ENCODE data around the gene SPTBN4. TPM values are rescaled to one million over a fixed set of nuclear protein-coding genes. Genes with fewer than 3 reads are reported as not detected.
A peak's percentile ranks its signal among the peaks of the same experiment; 100 is the strongest.

SPTBN4 gene
- total RNA-seq, 5 donors from 2014 or later (not counting 1 experiment from before 2014, with no cell fraction given), result 0.37 to 1.2 (median 0.66) TPM

GRCh38 chr19:40585241-40585981 is 118.6 kb downstream of the SPTBN4 start:
- no peaks in the 10 kb centered on the region for H3K4me1 ChIP-seq (ENCODE audit: control insufficient read depth in 1 of 2, extremely low read depth in 1 of 2, insufficient read depth in 2 of 2, low read length in 2 of 2)
- no peaks in the 10 kb centered on the region for H3K9me3 ChIP-seq
- no peak overlapping the region for H3K27ac ChIP-seq (ENCODE audit: low read length)
- Mint-ChIP-seq H3K9me3 (no peaks in the 10 kb centered on the region), H3K36me3 (peaks cover 55% of the 10 kb centered on the region), H3K4me3 (no peak overlapping the region), H3K27me3 (no peaks in the 10 kb centered on the region), H3K27ac (peak overlapping the region in 1 of 2 donors; percentile 46), H3K4me1 (peaks cover 0 to 6% (median 0%) of the 10 kb centered on the region in 3 donors)
- no peak overlapping the region for H3K4me3 ChIP-seq (ENCODE audit: control insufficient read depth in 1 of 2, extremely low read depth in 1 of 2, low read length in 1 of 2)
- ChIA-PET CTCF (interaction anchor here in 1 of 2 donors (0.7 kb wide), 1 partner anchor 122 kb away, joined by 3 read pairs; no protein-coding TSS in a partner anchor), POLR2A (no interaction called here)
- peaks cover 10 to 76% of the 10 kb centered on the region in 2 donors for H3K36me3 ChIP-seq (ENCODE audit: control insufficient read depth in 2 of 2, extremely low read depth in 1 of 2, insufficient read depth in 1 of 2, low read length in 1 of 2)
- H3K27me3 ChIP-seq (replicated peaks in 1 of 2; ENCODE audit: control insufficient read depth in 2 of 2, extremely low read depth in 1 of 2, insufficient read depth in 2 of 2, low read length in 1 of 2), result no peaks in the 10 kb centered on the region
- ATAC-seq (replicated peaks in 1 of 4) (no peak), DNase-seq (no peak)
- 91% methylated on average over 4 of the region's 11 CpGs for WGBS (ENCODE audit: insufficient coverage)

- WGBS (ENCODE audit: insufficient coverage), result 93% methylated on average over 2 of the region's 2 CpGs
- POLR2A ChIA-PET, result no interaction called here
- no peaks in the 10 kb centered on the region for H3K9me3 ChIP-seq
- Mint-ChIP-seq H3K27ac (peak overlapping the region in 1 of 2 donors; percentile 46), H3K4me1 (peaks cover 0 to 4% (median 0%) of the 10 kb centered on the region in 3 donors), H3K36me3 (peaks cover 49% of the 10 kb centered on the region), H3K27me3 (no peaks in the 10 kb centered on the region), H3K4me3 (no peak overlapping the region), H3K9me3 (no peaks in the 10 kb centered on the region)
- ATAC-seq (replicated peaks in 1 of 4) (no peak), DNase-seq (no peak)
- peaks cover 14 to 75% of the 10 kb centered on the region in 2 donors for H3K36me3 ChIP-seq (ENCODE audit: control insufficient read depth in 2 of 2, extremely low read depth in 1 of 2, insufficient read depth in 1 of 2, low read length in 1 of 2)
- CTCF ChIA-PET, result no interaction called here
- H3K27ac ChIP-seq (ENCODE audit: low read length), result no peak overlapping the region
- H3K27me3 ChIP-seq (replicated peaks in 1 of 2; ENCODE audit: control insufficient read depth in 2 of 2, extremely low read depth in 1 of 2, insufficient read depth in 2 of 2, low read length in 1 of 2), result no peaks in the 10 kb centered on the region
- no peak overlapping the region for H3K4me3 ChIP-seq (ENCODE audit: control insufficient read depth in 1 of 2, extremely low read depth in 1 of 2, low read length in 1 of 2)
- no peaks in the 10 kb centered on the region for H3K4me1 ChIP-seq (ENCODE audit: control insufficient read depth in 1 of 2, extremely low read depth in 1 of 2, insufficient read depth in 2 of 2, low read length in 2 of 2)
These were observed 119.2 kb downstream of the SPTBN4 start for GRCh38 chr19:40585982-40586422.

- Mint-ChIP-seq H3K4me1 (peaks cover 0 to 3% (median 0%) of the 10 kb centered on the region in 3 donors), H3K36me3 (peaks cover 44% of the 10 kb centered on the region), H3K9me3 (no peaks in the 10 kb centered on the region), H3K27me3 (no peaks in the 10 kb centered on the region), H3K27ac (no peak overlapping the region), H3K4me3 (no peak overlapping the region)
- H3K27ac ChIP-seq (ENCODE audit: low read length), result no peak overlapping the region
- peaks cover 14 to 70% of the 10 kb centered on the region in 2 donors for H3K36me3 ChIP-seq (ENCODE audit: control insufficient read depth in 2 of 2, extremely low read depth in 1 of 2, insufficient read depth in 1 of 2, low read length in 1 of 2)
- ChIA-PET POLR2A (no interaction called here), CTCF (no interaction called here)
- 97% methylated on average over 14 of the region's 14 CpGs for WGBS (ENCODE audit: insufficient coverage)
- ATAC-seq (replicated peaks in 1 of 4), result no peak
- no peaks in the 10 kb centered on the region for H3K9me3 ChIP-seq
- no peak for DNase-seq
- no peaks in the 10 kb centered on the region for H3K4me1 ChIP-seq (ENCODE audit: control insufficient read depth in 1 of 2, extremely low read depth in 1 of 2, insufficient read depth in 2 of 2, low read length in 2 of 2)
- no peak overlapping the region for H3K4me3 ChIP-seq (ENCODE audit: control insufficient read depth in 1 of 2, extremely low read depth in 1 of 2, low read length in 1 of 2)
- no peaks in the 10 kb centered on the region for H3K27me3 ChIP-seq (replicated peaks in 1 of 2; ENCODE audit: control insufficient read depth in 2 of 2, extremely low read depth in 1 of 2, insufficient read depth in 2 of 2, low read length in 1 of 2)
These were observed 119.8 kb downstream of the SPTBN4 start for GRCh38 chr19:40586611-40587010.

- H3K4me1 Mint-ChIP-seq, result peaks cover 0 to 3% (median 0%) of the 10 kb centered on the region in 3 donors
- peaks cover 37% of the 10 kb centered on the region for H3K36me3 Mint-ChIP-seq
- Histone ChIP-seq H3K27me3 (replicated peaks in 1 of 2; ENCODE audit: control insufficient read depth in 2 of 2, extremely low read depth in 1 of 2, insufficient read depth in 2 of 2, low read length in 1 of 2) (no peaks in the 10 kb centered on the region), H3K4me3 (ENCODE audit: control insufficient read depth in 1 of 2, extremely low read depth in 1 of 2, low read length in 1 of 2) (no peak overlapping the region), H3K27ac (ENCODE audit: low read length) (no peak overlapping the region), H3K36me3 (ENCODE audit: control insufficient read depth in 2 of 2, extremely low read depth in 1 of 2, insufficient read depth in 1 of 2, low read length in 1 of 2) (peaks cover 8 to 53% of the 10 kb centered on the region in 2 donors), H3K4me1 (ENCODE audit: control insufficient read depth in 1 of 2, extremely low read depth in 1 of 2, insufficient read depth in 2 of 2, low read length in 2 of 2) (no peaks in the 10 kb centered on the region), H3K9me3 (no peaks in the 10 kb centered on the region)
- H3K27me3 Mint-ChIP-seq, result no peaks in the 10 kb centered on the region
- H3K4me3 Mint-ChIP-seq, result no peak overlapping the region
- ChIA-PET POLR2A (no interaction called here), CTCF (interaction anchor here in 1 of 2 donors (1.1 kb wide), 1 partner anchor 17 kb away, joined by 3 read pairs; no protein-coding TSS in a partner anchor)
- 92% methylated on average over 18 of the region's 19 CpGs for whole genome bisulfite sequencing (ENCODE audit: insufficient coverage)
- no peak overlapping the region for H3K27ac Mint-ChIP-seq
- H3K9me3 Mint-ChIP-seq, result no peaks in the 10 kb centered on the region
- no peak for ATAC-seq (replicated peaks in 1 of 4)
- no peak for DNase-seq
These were observed 121.5 kb downstream of the SPTBN4 start for GRCh38 chr19:40588110-40588854.

GRCh38 chr19:40588926-40589569 is 122.2 kb downstream of the SPTBN4 start:
- CTCF ChIA-PET, result interaction anchor here in 1 of 2 donors (1.1 kb wide), 1 partner anchor 18 kb away, joined by 3 read pairs; no protein-coding TSS in a partner anchor
- H3K27ac Mint-ChIP-seq, result no peak overlapping the region

More at GRCh38 chr19:40588926-40589569, 122.2 kb downstream of the SPTBN4 start:
- Histone ChIP-seq H3K4me1 (ENCODE audit: control insufficient read depth in 1 of 2, extremely low read depth in 1 of 2, insufficient read depth in 2 of 2, low read length in 2 of 2) (peaks cover 0 to 1% of the 10 kb centered on the region in 2 experiments), H3K27ac (ENCODE audit: low read length) (no peak overlapping the region), H3K27me3 (replicated peaks in 1 of 2; ENCODE audit: control insufficient read depth in 2 of 2, extremely low read depth in 1 of 2, insufficient read depth in 2 of 2, low read length in 1 of 2) (no peaks in the 10 kb centered on the region), H3K36me3 (ENCODE audit: control insufficient read depth in 2 of 2, extremely low read depth in 1 of 2, insufficient read depth in 1 of 2, low read length in 1 of 2) (peaks cover 8 to 50% of the 10 kb centered on the region in 2 donors), H3K4me3 (ENCODE audit: control insufficient read depth in 1 of 2, extremely low read depth in 1 of 2, low read length in 1 of 2) (no peak overlapping the region), H3K9me3 (no peaks in the 10 kb centered on the region)
- POLR2A ChIA-PET, result no interaction called here
- Mint-ChIP-seq H3K9me3 (no peaks in the 10 kb centered on the region), H3K27me3 (no peaks in the 10 kb centered on the region), H3K36me3 (peaks cover 31% of the 10 kb centered on the region), H3K4me1 (peaks cover 0 to 4% (median 1%) of the 10 kb centered on the region in 3 donors), H3K4me3 (no peak overlapping the region)
- no peak for DNase-seq
- no peak for ATAC-seq (replicated peaks in 1 of 4)
- WGBS (ENCODE audit: insufficient coverage), result 100% methylated on average over 6 of the region's 9 CpGs

All from T-cell (primary cell).